ENCODE data around the gene ANK3. TPM values are rescaled to one million over a fixed set of nuclear protein-coding genes. Genes with fewer than 3 reads are reported as not detected.

ANK3 gene
- polyA plus RNA-seq, 1 donor from 2014 or later = 114 TPM

DNA sequence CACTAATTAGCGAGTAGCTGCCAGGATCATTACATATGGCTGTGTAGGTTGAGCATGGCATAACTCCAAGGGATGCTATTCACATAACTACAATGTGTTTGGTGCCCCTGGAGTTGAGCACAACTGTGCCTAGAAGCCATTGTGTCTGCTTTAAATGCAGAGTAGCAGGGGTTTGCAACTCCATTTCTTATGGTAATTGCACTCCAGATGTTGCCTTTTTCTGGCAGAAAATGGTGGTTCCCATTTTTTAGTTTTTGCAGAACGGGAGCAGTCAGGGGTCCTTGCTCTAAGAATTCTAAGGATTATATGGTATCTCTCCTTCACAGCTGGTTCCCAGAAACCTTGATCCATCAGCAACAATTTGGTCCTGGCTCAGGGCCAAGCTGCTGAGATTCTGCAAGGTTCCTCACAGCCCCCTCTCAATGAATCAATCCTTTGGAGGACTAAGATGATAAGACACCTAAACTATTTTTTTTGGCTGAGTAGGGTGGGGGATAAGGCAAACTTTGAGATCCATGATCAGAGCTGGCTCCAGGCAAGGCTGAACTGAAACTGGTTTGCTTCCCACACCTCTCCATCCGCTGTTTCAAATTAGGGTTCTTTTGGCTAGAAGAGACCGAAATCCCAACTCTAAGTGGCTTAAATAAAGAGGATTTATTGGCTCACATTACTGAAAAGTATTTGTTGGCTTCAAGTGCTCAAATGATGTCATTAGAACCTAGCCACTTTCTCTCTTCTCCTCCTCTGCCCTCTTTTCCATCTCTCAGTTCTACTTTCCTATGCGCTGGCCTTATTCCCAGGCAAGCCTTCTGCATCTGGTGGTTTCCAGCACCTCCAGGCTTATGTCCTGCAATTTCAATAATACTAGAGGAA, 385.8 kb downstream of the ANK3 start:
- Histone ChIP-seq H3K4me3 (ENCODE audit: low read length) (no peak overlapping the region), H3K27ac (ENCODE audit: low read length) (no peak overlapping the region)

DNA sequence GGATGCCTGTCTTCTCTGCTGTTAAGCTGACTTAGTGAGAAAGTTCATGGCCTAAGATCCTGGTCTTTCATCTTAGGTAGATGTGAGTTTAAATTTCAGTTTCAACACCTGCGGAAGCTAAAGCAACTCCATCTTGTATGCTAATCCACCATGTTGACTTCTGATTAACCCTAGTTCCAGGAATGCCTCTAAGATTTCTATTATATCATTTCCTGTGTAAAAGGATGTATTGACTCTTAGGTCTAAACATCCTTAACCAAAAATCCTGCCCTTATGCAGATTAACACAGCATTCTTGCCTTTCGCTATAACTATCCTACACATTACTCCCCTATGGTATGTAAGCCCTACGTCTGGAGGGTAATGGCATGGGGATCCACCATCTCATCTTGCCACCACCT, 388.9 kb downstream of the ANK3 start:
- Histone ChIP-seq H3K27me3 (ENCODE audit: insufficient read depth, low read depth, low read length) (no peaks in the 10 kb centered on the region), H3K9me2 (ENCODE audit: insufficient read depth, low read length) (no peaks in the 10 kb centered on the region), H3K4me3 (ENCODE audit: low read length) (no peak overlapping the region), H3K9ac (ENCODE audit: low read length) (no peak overlapping the region), H2AFZ (ENCODE audit: low read depth, low read length) (no peak overlapping the region), H3K79me2 (replicated peaks; ENCODE audit: insufficient read depth, low read length) (no peaks in the 10 kb centered on the region), H3F3A (ENCODE audit: insufficient read depth, low read length, poor library complexity, severe bottlenecking) (no peaks in the 10 kb centered on the region), H3K9me3 (ENCODE audit: low read length) (no peaks in the 10 kb centered on the region), H3K36me3 (ENCODE audit: insufficient read depth, low read length) (no peaks in the 10 kb centered on the region), H3K4me2 (ENCODE audit: low read length) (no peak overlapping the region), H4K20me1 (ENCODE audit: insufficient read depth) (no peaks in the 10 kb centered on the region), H3K27ac (ENCODE audit: low read length) (no peak overlapping the region)
- no peak for TF ChIP-seq MXI1 (conservative IDR thresholded peaks at IDR 0.05; ENCODE audit: poor library complexity, severe bottlenecking)
- TF ChIP-seq, protein P1, sequence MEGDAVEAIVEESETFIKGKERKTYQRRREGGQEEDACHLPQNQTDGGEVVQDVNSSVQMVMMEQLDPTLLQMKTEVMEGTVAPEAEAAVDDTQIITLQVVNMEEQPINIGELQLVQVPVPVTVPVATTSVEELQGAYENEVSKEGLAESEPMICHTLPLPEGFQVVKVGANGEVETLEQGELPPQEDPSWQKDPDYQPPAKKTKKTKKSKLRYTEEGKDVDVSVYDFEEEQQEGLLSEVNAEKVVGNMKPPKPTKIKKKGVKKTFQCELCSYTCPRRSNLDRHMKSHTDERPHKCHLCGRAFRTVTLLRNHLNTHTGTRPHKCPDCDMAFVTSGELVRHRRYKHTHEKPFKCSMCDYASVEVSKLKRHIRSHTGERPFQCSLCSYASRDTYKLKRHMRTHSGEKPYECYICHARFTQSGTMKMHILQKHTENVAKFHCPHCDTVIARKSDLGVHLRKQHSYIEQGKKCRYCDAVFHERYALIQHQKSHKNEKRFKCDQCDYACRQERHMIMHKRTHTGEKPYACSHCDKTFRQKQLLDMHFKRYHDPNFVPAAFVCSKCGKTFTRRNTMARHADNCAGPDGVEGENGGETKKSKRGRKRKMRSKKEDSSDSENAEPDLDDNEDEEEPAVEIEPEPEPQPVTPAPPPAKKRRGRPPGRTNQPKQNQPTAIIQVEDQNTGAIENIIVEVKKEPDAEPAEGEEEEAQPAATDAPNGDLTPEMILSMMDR (IDR thresholded peaks at IDR 0.05; ENCODE audit: poor library complexity, severe bottlenecking) = no peak
- no peak for TF ChIP-seq EZH2 (IDR thresholded peaks at IDR 0.05; ENCODE audit: borderline replicate concordance, insufficient read depth, low read length, poor library complexity, severe bottlenecking)
- TF ChIP-seq RAD21 (conservative IDR thresholded peaks at IDR 0.05) = no peak
- no peak for TF ChIP-seq TAF1 (IDR thresholded peaks at IDR 0.05; ENCODE audit: low read depth)
- no peak for TF ChIP-seq SMC3 (conservative IDR thresholded peaks at IDR 0.05; ENCODE audit: poor library complexity)
- TF ChIP-seq EP300 (conservative IDR thresholded peaks at IDR 0.05; ENCODE audit: poor library complexity, severe bottlenecking) = no peak
- no peak for TF ChIP-seq POLR2AphosphoS5 (IDR thresholded peaks at IDR 0.05)
- TF ChIP-seq, protein P2, sequence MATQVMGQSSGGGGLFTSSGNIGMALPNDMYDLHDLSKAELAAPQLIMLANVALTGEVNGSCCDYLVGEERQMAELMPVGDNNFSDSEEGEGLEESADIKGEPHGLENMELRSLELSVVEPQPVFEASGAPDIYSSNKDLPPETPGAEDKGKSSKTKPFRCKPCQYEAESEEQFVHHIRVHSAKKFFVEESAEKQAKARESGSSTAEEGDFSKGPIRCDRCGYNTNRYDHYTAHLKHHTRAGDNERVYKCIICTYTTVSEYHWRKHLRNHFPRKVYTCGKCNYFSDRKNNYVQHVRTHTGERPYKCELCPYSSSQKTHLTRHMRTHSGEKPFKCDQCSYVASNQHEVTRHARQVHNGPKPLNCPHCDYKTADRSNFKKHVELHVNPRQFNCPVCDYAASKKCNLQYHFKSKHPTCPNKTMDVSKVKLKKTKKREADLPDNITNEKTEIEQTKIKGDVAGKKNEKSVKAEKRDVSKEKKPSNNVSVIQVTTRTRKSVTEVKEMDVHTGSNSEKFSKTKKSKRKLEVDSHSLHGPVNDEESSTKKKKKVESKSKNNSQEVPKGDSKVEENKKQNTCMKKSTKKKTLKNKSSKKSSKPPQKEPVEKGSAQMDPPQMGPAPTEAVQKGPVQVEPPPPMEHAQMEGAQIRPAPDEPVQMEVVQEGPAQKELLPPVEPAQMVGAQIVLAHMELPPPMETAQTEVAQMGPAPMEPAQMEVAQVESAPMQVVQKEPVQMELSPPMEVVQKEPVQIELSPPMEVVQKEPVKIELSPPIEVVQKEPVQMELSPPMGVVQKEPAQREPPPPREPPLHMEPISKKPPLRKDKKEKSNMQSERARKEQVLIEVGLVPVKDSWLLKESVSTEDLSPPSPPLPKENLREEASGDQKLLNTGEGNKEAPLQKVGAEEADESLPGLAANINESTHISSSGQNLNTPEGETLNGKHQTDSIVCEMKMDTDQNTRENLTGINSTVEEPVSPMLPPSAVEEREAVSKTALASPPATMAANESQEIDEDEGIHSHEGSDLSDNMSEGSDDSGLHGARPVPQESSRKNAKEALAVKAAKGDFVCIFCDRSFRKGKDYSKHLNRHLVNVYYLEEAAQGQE (IDR thresholded peaks at IDR 0.05; ENCODE audit: borderline replicate concordance) = no peak

More for the DNA sequence above, 385.8 kb downstream of the ANK3 start:
- H3K36me3 ChIP-seq (ENCODE audit: insufficient read depth, low read length) = no peaks in the 10 kb centered on the region
- no peak overlapping the region for H3K9ac ChIP-seq (ENCODE audit: low read length)
- no peaks in the 10 kb centered on the region for H4K20me1 ChIP-seq (ENCODE audit: insufficient read depth)
- no peaks in the 10 kb centered on the region for H3K79me2 ChIP-seq (replicated peaks; ENCODE audit: insufficient read depth, low read length)
- no peaks in the 10 kb centered on the region for H3K9me2 ChIP-seq (ENCODE audit: insufficient read depth, low read length)
- H3K9me3 ChIP-seq (ENCODE audit: low read length) = no peaks in the 10 kb centered on the region
- H3F3A ChIP-seq (ENCODE audit: insufficient read depth, low read length, poor library complexity, severe bottlenecking) = no peaks in the 10 kb centered on the region
- TF ChIP-seq POLR2AphosphoS5 (IDR thresholded peaks at IDR 0.05) (no peak), EP300 (conservative IDR thresholded peaks at IDR 0.05; ENCODE audit: poor library complexity, severe bottlenecking) (no peak), MXI1 (conservative IDR thresholded peaks at IDR 0.05; ENCODE audit: poor library complexity, severe bottlenecking) (no peak), RAD21 (conservative IDR thresholded peaks at IDR 0.05) (no peak), SMC3 (conservative IDR thresholded peaks at IDR 0.05; ENCODE audit: poor library complexity) (no peak), TAF1 (IDR thresholded peaks at IDR 0.05; ENCODE audit: low read depth) (no peak), EZH2 (IDR thresholded peaks at IDR 0.05; ENCODE audit: borderline replicate concordance, insufficient read depth, low read length, poor library complexity, severe bottlenecking) (no peak)
- TF ChIP-seq, protein P1 (IDR thresholded peaks at IDR 0.05; ENCODE audit: poor library complexity, severe bottlenecking) = no peak
- TF ChIP-seq, protein P2 (IDR thresholded peaks at IDR 0.05; ENCODE audit: borderline replicate concordance) = no peak
- H3K4me2 ChIP-seq (ENCODE audit: low read length) = no peak overlapping the region
- no peak overlapping the region for H2AFZ ChIP-seq (ENCODE audit: low read depth, low read length)
- no peaks in the 10 kb centered on the region for H3K27me3 ChIP-seq (ENCODE audit: insufficient read depth, low read depth, low read length)
